Renal pelvis (tissue), 4 donors: ENCODE measurements around the gene FGF14. TPM values are rescaled to one million over a fixed set of nuclear protein-coding genes. Genes with fewer than 3 reads are reported as not detected.
"Not testable (repeated sequence)": the region's sequence is repeated elsewhere in the genome, so short reads cannot be mapped to it uniquely, and the experiment has no call there.

ENCODE experiments used
- DNase-seq: peaks from one replicate; pipeline ENCODE4 v3.0.0-alpha.2; 2013
- polyA plus RNA-seq, 3 donors: library from polyadenylated mRNA; unstranded; fragments of 120-200 nt; gene quantifications; one replicate each; pipeline ENCODE4 v1.2.1, GENCODE V29; 2013; ENCODE audit not compliant: insufficient read length in 3 of 3

Gene FGF14
- polyA plus RNA-seq, 3 donors = 0.55 to 0.94 (median 0.76) TPM

DNA sequence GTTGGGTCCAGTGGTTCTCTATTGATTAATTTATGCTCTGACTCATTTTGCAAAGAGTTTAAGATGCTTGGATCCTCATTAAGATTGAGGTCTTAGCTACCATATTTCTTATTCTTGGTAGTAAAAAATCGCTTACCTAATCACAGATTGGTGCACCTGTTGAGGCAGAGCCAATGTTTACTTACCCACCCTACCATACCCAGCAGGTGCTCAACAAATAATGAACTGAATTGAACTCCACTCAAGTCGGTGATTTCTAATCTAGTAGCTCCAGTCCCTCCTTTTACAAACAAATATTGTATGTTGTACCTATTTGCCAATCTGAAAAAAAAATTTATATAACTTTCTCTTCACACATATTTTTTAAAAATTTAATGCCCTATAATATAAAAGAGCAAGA lies 361.0 kb downstream of the FGF14 start:
- DNase-seq = no peak

DNA sequence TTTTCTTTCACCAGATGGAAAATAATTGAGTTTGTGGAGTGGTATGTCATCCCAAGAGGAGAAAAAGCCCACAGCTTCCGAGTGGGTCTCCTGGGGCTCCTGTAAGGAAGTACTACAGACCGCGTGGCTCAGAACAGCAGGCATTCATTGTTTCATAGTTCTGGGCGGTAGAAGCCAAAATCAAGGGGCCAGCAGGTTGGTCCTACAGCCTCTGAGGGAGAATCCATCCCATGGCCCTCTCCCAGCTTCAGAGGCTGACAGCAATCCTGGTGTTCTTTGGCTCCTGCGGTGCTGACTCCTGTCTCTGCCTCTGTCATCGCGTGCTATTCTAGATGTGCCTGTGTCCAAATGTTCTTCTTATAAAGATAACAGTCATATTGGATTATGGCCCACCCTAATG lies 362.6 kb downstream of the FGF14 start:
- DNase-seq = no peak

DNA sequence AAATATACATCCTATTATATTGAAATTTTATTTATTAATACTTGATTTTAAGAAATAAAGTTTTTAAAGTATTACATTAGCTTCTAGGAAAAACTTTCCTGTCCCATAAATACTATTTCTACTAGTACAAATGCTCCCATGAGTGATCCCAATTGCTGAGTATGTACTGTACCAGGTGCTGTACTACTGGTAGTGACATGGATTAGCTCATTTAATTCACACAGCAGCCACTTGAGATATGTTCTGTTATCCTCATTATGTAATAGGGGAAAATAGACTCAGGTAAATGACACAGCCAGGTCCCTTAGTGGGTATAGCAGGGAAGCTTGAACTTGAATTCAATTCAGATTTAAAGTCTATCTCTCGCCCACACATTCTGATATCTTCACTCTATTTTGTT lies 363.1 kb downstream of the FGF14 start:
- no peak for DNase-seq

DNA sequence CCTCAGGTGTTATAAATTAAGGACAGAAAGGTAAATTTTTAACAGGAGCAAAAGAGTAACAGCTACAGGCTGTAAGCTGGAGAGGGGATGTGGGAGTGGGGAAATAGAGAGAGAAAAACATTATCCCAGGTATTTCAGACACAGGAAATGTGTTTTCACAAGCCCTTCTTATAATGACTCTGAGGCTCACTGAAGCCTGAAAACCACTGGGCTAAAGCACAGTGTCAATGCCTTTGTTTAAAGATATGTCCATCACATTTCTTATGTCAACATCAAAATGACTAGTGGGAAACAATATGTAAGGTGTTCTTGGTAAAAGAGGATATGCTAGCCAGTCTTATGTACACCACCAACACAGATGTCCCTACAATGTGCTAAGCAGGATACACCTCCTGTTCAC lies 365.9 kb downstream of the FGF14 start:
- DNase-seq = peak; percentile 44

DNA sequence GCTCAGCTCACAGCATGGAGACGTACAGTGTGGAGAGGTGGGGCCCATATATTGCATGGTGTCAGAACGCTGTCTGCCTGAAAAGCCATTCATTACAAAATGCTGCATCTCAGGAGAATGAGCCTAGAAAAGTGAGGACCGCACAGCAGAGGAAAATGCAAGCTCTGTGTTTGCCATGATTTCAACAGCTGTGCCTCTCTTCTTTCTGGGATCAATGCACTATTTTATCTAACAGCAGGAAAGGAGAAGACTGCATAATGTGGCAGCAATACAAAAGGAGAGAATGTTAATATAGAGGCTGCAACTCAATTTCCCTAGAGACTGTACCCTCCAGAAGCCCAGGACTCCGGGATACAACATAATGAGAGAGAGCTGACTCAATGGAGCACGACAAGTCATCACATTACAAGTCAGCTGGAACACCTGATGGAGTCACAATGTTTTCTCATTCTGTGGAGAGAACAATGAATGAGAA lies 368.0 kb downstream of the FGF14 start:
- peak; percentile 29 for DNase-seq

DNA sequence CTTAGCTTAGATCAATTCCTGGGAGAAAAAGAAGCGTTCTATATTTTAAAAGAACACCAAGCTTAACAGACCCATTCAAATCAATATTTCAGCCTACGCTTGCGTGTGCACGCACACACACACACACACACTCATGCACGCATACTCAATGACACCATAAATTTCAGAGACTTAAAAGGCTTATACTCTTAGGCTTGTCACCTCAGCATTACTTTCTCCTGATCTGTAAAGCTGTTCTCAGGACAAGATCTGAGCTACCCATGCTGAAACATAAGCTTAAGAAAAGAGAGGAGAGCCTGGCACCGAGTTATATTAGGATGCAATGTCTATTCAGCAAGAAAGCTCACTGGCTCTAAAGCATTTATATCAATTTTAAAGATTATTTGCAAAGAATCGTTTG lies 368.5 kb downstream of the FGF14 start:
- no peak for DNase-seq

DNA sequence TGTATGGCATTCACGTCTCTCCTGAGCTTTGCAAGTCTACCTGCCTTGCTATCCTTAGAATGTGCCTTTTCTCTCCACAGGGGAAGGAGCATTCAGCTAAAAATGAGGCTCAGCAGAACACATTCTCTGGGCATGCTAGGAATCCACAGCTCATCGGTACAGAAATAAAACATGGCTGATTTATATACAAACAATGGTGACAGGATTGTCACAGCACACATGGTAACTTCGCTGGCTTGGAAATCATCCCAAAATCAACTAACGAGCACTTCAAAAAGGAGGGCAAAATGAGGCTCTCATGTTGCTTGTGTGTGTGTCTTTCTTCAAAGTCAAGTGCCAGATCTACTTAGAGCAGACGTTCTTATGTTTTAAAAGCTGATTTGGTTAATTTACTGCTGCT lies 373.0 kb downstream of the FGF14 start:
- DNase-seq = no peak

DNA sequence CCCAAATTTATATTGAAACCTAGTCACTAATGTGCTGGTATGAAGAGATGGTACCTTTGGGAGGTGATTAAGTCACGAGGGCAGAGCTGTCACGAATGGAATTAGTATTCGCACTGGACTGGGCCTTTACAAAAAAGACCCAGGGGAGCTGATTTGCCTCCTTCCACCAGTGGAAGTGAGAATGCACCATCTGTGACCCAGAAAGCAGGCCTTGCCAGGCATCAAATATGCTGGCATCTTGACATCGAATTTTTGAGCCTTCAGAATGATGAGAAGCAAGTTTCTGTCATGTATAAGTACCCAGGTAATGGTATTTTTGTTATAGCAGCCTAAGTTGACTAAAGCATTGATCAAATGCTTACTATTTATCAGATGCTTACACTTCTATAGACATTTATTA lies 373.6 kb downstream of the FGF14 start:
- no peak for DNase-seq

DNA sequence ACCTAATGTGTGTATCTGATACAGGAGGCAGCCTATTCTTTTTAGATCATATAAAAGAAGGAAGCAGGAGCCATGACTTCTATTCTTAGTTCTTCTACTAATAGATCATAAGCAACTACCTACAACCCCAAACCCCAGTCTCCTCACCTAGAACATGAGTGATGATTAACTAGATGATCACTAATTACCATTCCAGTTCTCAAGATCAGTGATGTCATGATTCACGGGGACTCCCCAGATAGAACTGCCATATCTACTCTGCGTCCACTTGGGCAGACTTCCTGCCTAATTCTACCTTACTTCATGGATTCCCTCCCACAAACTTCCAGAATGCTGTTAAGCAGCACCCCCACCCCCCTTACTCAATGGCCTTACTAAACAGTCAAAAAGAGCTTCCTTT lies 380.1 kb downstream of the FGF14 start:
- DNase-seq = no peak

DNA sequence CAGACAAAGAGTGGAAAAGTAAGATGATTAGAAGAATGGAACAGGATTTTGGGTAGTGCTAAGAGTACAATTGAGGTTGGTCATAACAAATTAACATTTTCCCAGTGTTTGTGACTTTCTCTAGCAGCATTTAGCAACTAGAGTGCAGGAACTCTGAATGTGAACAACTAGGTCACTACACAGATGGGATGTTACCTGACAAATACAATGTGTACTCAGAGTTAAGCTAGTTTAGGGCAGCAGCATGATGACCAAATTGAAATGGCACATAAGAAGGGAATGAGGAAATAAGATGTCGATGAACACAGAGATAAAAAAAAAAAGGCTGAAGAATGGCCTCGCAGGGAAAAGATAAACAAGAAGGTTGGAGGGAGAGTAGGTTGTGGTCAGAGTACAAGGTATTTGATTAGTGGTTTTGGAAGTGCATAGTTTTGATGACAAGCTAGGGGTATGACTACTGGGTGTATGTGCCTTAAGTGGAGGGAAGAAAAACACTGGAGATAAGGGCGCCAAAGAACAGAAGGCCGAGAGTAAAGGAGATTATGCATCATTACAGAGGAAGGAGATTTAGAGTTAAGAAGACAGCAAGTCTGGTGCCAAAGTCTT lies 381.1 kb downstream of the FGF14 start:
- no peak for DNase-seq

DNA sequence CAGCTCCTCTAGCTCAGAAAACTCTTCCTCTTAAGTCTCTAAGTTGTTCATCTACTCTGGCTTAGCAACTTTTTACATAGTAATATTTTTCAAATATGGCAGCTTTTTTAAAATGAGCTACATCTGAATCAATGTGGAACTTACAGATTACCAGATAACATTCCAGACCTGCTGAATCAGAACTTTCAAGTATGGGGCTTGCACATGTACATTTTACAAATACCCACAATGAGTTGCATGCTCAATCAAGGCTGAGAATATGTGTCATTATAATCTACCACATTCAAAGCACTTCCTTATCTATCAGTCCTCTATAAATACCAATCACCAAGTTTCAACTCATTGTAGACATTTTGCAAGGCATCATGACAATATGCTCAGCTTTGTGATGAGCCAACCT lies 383.1 kb downstream of the FGF14 start:
- no peak for DNase-seq

DNA sequence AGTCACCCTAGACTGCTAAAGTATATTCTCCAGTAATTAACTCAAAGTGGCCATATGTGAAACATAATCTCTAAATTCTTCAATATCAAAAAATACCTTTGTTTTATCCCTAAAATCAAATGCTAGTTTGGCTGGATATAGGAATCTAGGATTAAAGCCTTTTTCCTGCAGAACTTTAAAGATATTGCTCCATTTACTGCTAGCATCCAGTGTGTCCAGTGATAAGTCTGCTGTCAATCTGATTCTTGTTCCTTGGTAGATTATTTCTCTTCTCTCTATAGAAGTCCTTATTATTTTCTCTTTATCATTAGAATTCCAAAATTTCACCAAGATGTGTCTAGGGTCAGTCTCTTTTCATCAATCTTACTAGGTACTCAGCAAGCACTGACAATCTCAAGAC lies 384.6 kb downstream of the FGF14 start:
- no peak for DNase-seq

DNA sequence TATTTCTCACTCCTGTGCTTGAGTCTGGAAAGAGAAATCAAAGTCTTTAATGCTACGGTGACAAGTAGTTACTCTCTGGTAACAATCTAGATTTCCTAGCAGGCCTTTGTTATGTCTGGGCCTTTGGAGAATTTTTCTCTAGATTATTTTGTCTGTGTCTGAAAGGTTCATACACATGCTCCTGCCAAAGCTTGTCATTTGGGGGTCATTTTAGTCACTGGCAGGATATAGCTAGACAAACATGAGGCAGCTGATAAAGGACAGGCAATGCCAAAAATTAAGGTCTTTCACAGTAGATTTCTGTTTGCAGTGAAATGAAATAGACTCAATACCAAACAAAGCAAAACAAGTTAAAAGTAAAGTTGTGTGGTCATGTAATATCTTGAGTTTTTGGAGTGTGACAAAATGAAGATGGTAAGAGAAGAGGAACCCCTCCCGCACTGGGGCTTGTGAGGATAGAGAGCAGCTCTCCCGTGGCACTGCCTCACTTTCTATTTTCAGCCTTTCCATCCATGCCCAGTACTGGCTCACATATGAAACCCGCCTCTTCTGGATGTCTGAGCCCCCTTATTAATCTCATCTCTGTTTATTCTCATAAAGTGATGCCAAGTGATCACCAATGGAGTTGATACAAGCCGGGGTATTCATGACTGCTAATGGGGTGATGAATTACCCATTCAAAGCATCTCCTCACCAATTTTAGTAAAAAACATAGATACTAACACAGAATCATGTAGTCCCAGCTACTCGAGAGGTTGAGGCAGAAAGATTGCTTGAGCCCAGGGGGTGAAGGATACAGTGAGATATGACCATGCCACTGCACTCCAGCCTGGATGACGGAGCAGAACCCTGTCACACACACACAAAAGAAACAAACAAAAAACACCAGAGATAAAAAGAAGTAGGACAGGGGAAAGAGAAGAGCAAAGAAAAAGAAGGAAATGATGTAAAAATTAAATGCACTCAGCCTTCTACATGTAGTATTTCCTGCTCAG lies 389.3 kb downstream of the FGF14 start:
- no peak for DNase-seq

DNA sequence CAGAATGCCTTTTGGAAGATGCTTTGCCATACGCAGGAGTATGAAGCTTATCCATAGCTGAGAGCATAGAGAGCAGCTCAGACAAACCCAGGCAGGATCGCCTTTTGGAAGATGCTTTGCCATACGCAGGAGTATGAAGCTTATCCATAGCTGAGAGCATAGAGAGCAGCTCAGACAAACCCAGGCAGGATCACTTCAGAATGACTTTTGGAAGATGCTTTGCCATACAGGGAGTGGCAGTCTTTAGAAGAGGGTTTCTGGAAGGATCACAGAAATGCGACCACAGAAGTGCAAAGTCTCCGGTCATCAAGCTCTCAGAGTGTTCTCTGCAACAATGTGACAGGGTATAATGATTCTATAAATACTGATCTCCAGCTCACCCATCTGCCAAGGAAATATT lies 390.4 kb downstream of the FGF14 start:
- not testable (repeated sequence) for DNase-seq

DNA sequence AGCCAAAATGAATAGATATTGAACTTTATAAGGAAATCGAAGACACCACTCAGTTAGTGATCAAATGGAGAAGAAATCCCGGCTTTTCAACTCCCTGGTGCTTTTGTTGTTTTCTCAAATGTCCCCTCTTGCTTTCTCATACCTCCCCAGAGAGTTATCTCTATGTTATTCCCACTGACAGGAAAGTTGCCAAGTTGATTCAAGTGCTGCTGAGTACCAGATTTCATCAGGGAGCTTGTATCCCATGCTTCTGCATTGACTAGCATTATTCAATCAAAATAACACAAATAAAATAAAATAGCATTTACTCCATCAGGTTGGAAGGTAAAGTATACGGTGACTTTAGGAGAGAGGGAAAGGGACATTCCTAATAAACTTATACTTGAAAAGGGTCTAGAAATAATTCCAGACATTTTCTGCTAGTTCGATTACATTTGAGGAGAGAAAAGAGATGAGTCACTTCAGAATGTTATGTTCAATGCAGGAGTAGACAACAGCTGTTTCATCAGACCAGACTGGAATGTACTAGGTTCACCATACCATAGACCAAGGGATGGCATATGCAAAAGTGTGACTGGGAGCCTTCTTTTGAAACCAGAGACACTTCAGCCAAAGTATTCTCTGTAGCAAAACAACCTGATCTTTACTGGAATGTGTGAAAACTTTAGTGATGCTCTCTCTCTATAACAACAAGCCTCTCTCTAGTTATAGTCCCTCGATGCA lies 397.8 kb downstream of the FGF14 start:
- no peak for DNase-seq

DNA sequence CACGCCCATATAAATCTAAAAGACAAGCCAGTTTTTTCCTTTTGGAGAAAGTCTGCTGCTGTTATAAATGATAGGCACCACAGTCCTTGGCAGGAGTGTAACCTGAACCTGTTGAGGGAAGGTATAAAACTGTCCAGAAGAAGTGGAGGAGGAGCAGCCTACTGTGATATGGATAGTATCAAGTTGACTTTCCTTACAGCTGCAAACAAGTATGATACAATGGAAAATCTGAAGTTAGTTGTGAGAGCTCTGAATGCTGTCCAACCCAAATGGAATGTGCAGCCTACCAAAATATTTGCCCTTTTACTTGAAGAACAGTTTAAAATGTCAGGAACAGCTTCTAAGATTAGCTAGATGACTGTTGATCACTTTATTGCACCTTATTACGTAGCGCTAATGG lies 399.6 kb downstream of the FGF14 start:
- DNase-seq = peak; percentile 23

DNA sequence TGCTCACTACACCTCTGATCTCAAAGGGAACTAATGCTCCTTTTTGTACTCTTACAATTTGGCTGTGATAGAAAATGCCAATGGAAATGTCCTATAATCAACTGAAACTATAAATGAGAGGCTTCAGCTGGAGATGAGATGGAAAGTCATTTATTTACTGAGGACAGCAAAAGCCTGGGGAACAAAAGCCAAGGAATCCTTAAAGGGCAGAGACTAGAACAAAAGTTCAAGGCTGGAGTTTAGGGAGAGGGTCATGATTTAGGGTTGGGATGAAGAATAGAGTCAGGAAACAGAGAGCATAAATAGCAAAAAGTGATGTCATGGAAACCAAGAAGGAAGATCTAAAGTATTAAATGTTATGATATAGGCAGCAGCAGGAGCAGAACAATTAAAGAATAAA lies 401.1 kb downstream of the FGF14 start:
- no peak for DNase-seq

DNA sequence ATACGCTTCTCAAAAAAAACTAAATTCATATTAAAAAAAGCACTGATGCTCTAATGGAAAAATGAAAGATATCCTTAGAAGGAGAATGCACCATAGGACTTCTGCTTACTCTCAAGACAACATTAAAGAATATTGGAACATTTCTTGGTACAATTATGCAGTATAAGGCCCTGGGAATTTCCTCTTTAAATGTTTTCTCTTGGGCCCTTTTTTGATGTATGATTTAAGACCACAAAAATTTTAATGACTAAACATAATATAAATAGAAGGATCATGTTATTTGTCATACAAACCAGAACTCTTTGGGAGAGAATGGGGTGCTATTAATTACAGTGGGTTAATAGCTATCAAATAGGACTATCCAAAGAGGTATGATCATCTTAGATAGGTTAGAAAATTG lies 403.7 kb downstream of the FGF14 start:
- no peak for DNase-seq

DNA sequence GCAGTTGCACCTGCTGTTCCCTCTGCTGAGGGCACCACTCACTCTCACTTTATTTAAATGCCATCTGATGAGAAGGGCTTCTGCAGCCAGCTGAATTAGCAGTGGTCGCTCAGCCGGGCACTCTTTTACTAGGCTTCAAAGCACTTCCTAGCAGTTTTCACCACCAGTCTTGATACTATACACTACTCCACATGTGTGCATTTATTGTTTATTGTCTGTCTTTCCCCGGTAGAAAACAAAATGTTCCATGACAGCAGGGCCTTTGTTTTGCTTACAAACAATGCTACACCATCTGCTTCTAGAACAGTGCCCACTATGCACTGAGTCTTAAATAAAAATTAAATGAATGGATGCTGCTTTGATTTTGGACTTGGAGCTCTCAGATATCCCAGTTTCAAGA lies 404.9 kb downstream of the FGF14 start:
- DNase-seq = no peak

DNA sequence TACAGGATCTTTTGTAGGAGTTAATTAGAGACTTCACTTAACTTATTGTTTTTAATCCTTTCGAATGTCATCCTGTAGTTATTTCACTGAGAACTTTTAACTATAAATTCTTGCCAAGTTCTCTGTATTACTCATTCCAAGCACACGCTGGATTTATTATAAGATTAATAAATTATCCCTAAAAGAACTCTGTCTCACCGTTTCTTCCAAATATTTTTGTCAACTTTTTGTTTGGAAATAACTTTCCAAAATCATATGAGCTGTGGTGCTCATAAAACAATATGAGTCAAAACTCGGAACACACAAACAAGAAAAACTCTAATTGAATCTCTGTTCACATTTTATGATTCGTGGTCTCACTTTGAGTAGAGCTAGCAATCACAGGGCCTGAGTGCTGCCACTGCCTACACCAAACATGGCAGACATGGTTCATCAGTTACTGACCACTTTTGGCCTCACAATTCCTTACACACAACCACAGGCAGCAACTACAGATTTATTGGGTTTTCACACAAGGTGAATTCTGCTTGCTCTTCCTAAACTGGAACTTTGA lies 412.0 kb downstream of the FGF14 start:
- DNase-seq = no peak

DNA sequence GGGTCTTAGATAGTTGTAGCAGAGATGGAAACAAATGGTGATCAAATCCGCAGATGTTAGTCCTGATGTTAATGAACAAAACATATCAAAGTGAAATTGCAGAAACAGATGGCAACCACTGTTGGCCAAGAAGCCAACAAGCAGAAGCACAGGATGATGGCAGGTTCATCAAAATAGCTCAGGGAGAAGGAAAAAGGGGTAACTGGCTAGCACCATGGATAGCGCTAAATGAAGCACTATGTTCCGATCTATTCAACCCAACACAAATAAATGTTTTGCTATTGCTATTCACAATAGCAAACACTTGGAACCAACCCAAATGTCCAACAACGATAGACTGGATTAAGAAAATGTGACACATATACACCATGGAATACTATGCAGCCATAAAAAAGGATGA lies 413.7 kb downstream of the FGF14 start:
- DNase-seq = peak; percentile 8

DNA sequence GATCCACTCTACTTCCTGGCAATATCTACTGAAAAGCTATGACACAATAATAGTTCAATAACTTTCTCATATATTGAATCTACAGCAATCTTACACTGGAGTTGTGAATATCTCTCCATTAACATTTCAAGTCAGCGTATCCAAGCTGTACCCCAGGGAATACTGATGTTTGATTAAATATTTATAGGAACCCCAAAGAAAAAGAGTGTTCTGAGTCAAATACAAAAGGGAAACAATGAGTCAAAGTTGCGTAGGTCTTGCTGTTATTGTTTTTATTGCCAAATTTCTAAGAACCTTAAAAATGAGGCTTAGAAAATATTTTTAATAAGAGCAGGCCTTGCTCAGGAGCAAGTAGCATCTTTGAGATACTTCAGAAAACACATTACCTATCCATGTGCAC lies 415.5 kb downstream of the FGF14 start:
- no peak for DNase-seq
